HEK293 (cell line): ENCODE data around the gene SLF1.

ENCODE experiments used
- CTCF ChIA-PET: fragments of 350-600 bp; formaldehyde crosslinking; extraction: SDS; loops from one replicate; lab custom pipeline; 2021; ENCODE audit warnings: antibody characterized with exemption; lab: Yijun Ruan, JAX
- POLR2A ChIA-PET: fragments of 300-600 bp; formaldehyde crosslinking; extraction: SDS; loops from one replicate; lab custom pipeline; 2020; ENCODE audit warnings: antibody characterized with exemption, inconsistent platforms; lab: Yijun Ruan, JAX
- H3K27ac ChIP-seq: fragments of 200-500 bp; sonication (Bioruptor generic); 2 replicates; pipeline ENCODE4 v1.5.1; 2014; ENCODE audit warnings: low read depth, low read length, control low read depth, inconsistent platforms; ENCODE audit errors: extremely low read depth
- H3K36me3 ChIP-seq, 2 experiments: fragments of 200-500 bp in 1 of 2; sonication (Bioruptor generic) in 1 of 2; 1 replicate in 1 of 2; 2 replicates in 1 of 2; pipeline ENCODE4 v1.5.1; 2014 to 2017; ENCODE audit warnings: inconsistent platforms in 2 of 2, low read length in 2 of 2; ENCODE audit not compliant: control insufficient read depth in 2 of 2, insufficient read depth in 1 of 2
- H3K4me1 ChIP-seq: fragments of 200-500 bp; sonication (Bioruptor generic); 2 replicates; pipeline ENCODE4 v1.5.1; 2014; ENCODE audit warnings: mild to moderate bottlenecking, low read length, inconsistent platforms; ENCODE audit not compliant: control insufficient read depth, insufficient read depth
- H3K4me3 ChIP-seq: 2 replicates; pipeline ENCODE4 v1.5.1; 2011; ENCODE audit warnings: low read depth, mild to moderate bottlenecking, control low read depth, low read length, moderate library complexity
- H3K9me3 ChIP-seq: fragments of 200-500 bp; sonication (Bioruptor generic); 2 replicates; pipeline ENCODE4 v1.5.1; 2014; ENCODE audit warnings: low read depth, low read length, inconsistent platforms; ENCODE audit not compliant: control insufficient read depth, insufficient read depth
- KLF10 ChIP-seq: fragments of 450-650 bp; IDR thresholded peaks from 2 replicates; pipeline ENCODE4 v1.5.1; 2018; ENCODE audit warnings: missing biosample characterization, mild to moderate bottlenecking, missing genetic modification characterization
- KLF7 ChIP-seq: fragments of 450-650 bp; formaldehyde crosslinking; IDR thresholded peaks from 2 replicates; pipeline ENCODE4 v1.5.1; 2016; ENCODE audit warnings: missing biosample characterization, missing genetic modification characterization, borderline replicate concordance
- ZBTB1 ChIP-seq: fragments of 450-650 bp; formaldehyde crosslinking; IDR thresholded peaks from 2 replicates; pipeline ENCODE4 v1.5.1; 2016; ENCODE audit warnings: missing biosample characterization, missing genetic modification characterization
- ZFP37 ChIP-seq: fragments of 450-650 bp; formaldehyde crosslinking; IDR thresholded peaks from 2 replicates; pipeline ENCODE4 v1.5.1; 2016; ENCODE audit warnings: missing biosample characterization, missing genetic modification characterization
- ZNF133 ChIP-seq: fragments of 450-650 bp; formaldehyde crosslinking; IDR thresholded peaks from 2 replicates; pipeline ENCODE4 v1.5.1; 2016; ENCODE audit warnings: missing biosample characterization, missing genetic modification characterization
- ZNF157 ChIP-seq: fragments of 450-650 bp; formaldehyde crosslinking; IDR thresholded peaks from 2 replicates; pipeline ENCODE4 v1.5.1; 2016; ENCODE audit warnings: missing biosample characterization, missing genetic modification characterization
- ZNF211 ChIP-seq: fragments of 450-650 bp; formaldehyde crosslinking; IDR thresholded peaks from 2 replicates; pipeline ENCODE4 v1.5.1; 2016; ENCODE audit warnings: low read depth, missing biosample characterization, missing genetic modification characterization
- ZNF354C ChIP-seq: fragments of 450-650 bp; formaldehyde crosslinking; IDR thresholded peaks from 2 replicates; pipeline ENCODE4 v1.5.1; 2016; ENCODE audit warnings: missing biosample characterization, missing genetic modification characterization, low read depth, borderline replicate concordance
- ZNF426 ChIP-seq: fragments of 450-650 bp; formaldehyde crosslinking; IDR thresholded peaks from 2 replicates; pipeline ENCODE4 v1.5.1; 2017; ENCODE audit warnings: missing biosample characterization, missing genetic modification characterization, mild to moderate bottlenecking, inconsistent platforms, moderate library complexity
- ZNF433 ChIP-seq: fragments of 450-650 bp; formaldehyde crosslinking; IDR thresholded peaks from 2 replicates; pipeline ENCODE4 v1.5.1; 2016; ENCODE audit warnings: missing biosample characterization, missing genetic modification characterization, low read depth
- ZNF530 ChIP-seq: fragments of 450-650 bp; formaldehyde crosslinking; IDR thresholded peaks from 2 replicates; pipeline ENCODE4 v1.5.1; 2016; ENCODE audit warnings: low read depth, missing biosample characterization, missing genetic modification characterization
- ZNF670 ChIP-seq: fragments of 450-650 bp; formaldehyde crosslinking; IDR thresholded peaks from 2 replicates; pipeline ENCODE4 v1.5.1; 2016; ENCODE audit warnings: missing biosample characterization, missing genetic modification characterization, low read depth
- ZNF76 ChIP-seq: fragments of 450-650 bp; formaldehyde crosslinking; IDR thresholded peaks from 2 replicates; pipeline ENCODE4; 2016; ENCODE audit warnings: low read depth, missing biosample characterization, missing genetic modification characterization, borderline replicate concordance
- ZNF776 ChIP-seq: fragments of 450-650 bp; formaldehyde crosslinking; IDR thresholded peaks from 2 replicates; pipeline ENCODE4 v1.5.0; 2017; ENCODE audit warnings: missing biosample characterization, missing genetic modification characterization, borderline replicate concordance
- ZNF843 ChIP-seq: fragments of 450-650 bp; formaldehyde crosslinking; IDR thresholded peaks from 2 replicates; pipeline ENCODE4 v1.5.1; 2016; ENCODE audit warnings: missing biosample characterization, missing genetic modification characterization
- TF ChIP-seq, protein P1 (sequence below): fragments of 450-650 bp; formaldehyde crosslinking; IDR thresholded peaks from 2 replicates; pipeline ENCODE4 v1.5.1; 2016; ENCODE audit warnings: missing biosample characterization, missing genetic modification characterization
- TF ChIP-seq, protein P2 (sequence below): fragments of 450-650 bp; formaldehyde crosslinking; IDR thresholded peaks from 2 replicates; pipeline ENCODE4 v1.5.1; 2016; ENCODE audit warnings: missing biosample characterization, missing genetic modification characterization
- TF ChIP-seq, protein P3 (sequence below): fragments of 450-650 bp; formaldehyde crosslinking; IDR thresholded peaks from 2 replicates; pipeline ENCODE4 v1.5.1; 2016; ENCODE audit warnings: missing biosample characterization, missing genetic modification characterization
- TF ChIP-seq, protein P4 (sequence below): fragments of 450-650 bp; formaldehyde crosslinking; IDR thresholded peaks from 2 replicates; pipeline ENCODE4 v1.5.1; 2016; ENCODE audit warnings: missing biosample characterization, missing genetic modification characterization
- TF ChIP-seq, protein P5 (sequence below): IDR thresholded peaks from 2 replicates; pipeline ENCODE4 v1.6.1; 2011; ENCODE audit warnings: mild to moderate bottlenecking, low read depth, low read length, borderline replicate concordance
- TF ChIP-seq, protein P6 (sequence below): fragments of 450-650 bp; formaldehyde crosslinking; conservative IDR thresholded peaks from 2 replicates; pipeline ENCODE4 v1.5.1; 2016; ENCODE audit warnings: low read depth, missing biosample characterization, missing genetic modification characterization

The SLF1 gene

DNA sequence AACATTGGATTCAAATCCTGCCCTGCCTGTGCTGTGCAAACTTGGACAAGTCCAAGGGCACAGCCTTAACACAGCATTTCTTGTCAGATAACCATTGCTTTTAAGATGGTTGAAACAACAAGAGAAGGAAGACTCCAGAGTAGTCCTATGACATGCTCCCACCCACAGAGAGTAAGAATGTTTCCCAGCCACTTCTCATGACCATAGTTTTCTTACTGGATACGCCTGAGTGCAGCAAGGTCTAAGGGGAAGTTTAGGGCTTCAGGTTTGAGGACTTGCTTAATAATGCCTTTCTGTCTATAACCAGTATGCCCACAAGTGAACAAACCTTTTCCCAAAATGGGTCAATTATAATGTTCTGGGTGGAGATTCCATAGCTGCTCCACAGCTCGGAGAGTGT, 126.4 kb downstream of the SLF1 start (continued):
- TF ChIP-seq ZNF157 (tag by site-specific recombination) = no peak
- TF ChIP-seq ZNF670 (tag by site-specific recombination) = no peak
- TF ChIP-seq KLF10 (tag by site-specific recombination) = no peak
- TF ChIP-seq ZNF530 (tag by site-specific recombination) = no peak
- no peak for TF ChIP-seq ZNF776
- TF ChIP-seq ZBTB1 (tag by site-specific recombination) = no peak
- TF ChIP-seq ZNF843 (tag by site-specific recombination) = no peak
- TF ChIP-seq ZFP37 (tag by site-specific recombination) = no peak

DNA sequence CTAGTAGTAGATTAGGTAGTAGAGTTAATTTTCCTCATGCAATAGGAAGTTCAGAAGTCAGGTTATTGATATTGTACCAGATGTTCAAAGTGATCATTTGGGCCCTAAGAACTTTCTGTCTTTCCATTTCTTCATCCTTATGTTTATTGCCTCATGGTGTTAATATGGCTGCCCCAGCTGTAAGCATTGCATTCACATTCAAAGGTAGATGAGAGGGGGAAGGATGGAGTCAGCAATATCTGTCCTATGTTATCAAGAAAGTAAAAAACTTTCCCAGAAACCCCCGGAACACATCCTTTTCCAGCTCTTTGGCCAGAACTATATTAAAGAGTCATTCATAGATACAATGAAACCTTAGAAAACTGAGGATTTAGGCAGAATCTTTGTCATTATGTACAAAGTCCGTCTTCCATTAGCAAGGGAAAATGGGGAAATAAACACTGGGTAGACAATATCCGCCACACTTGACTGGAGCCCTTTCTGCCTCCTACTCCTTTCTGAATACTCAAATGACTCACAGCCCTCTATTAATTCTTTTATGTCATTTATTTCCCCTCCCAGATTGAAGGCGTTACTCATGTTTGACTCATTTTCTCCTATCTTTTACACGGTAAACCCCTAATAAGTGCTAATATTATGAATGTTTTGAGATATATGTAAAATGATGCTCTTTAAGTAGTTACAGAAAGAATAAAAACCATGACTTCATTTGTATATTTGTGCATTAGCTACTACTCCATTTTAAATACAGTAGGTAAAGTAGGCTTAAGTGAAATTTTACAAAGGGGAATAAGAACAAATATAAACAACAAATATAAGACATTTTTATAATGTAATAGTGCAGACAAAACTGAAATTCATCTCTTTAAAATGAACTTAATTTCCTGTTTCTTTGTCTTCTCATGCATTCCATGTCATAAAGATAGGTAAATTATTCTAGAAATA, 127.6 kb downstream of the SLF1 start:
- Histone ChIP-seq H3K36me3 (no peaks in the 10 kb centered on the region), H3K4me3 (no peak overlapping the region), H3K27ac (no peak overlapping the region), H3K4me1 (no peaks in the 10 kb centered on the region), H3K9me3 (no peaks in the 10 kb centered on the region)
- ChIA-PET POLR2A (no interaction called here), CTCF (interaction anchor here (2.4 kb wide), 1 partner anchor 9 kb away, joined by 11 read pairs; no protein-coding TSS in a partner anchor)
- TF ChIP-seq, protein P1, sequence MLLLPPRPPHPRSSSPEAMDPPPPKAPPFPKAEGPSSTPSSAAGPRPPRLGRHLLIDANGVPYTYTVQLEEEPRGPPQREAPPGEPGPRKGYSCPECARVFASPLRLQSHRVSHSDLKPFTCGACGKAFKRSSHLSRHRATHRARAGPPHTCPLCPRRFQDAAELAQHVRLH = no peak
- TF ChIP-seq ZNF76 (tag by site-specific recombination) (no peak), ZNF354C (tag by site-specific recombination) (no peak), ZNF133 (no peak), ZNF433 (tag by site-specific recombination) (no peak), ZNF211 (tag by site-specific recombination) (no peak), ZNF426 (tag by site-specific recombination) (no peak), KLF7 (tag by site-specific recombination) (no peak)
- TF ChIP-seq, protein P2, sequence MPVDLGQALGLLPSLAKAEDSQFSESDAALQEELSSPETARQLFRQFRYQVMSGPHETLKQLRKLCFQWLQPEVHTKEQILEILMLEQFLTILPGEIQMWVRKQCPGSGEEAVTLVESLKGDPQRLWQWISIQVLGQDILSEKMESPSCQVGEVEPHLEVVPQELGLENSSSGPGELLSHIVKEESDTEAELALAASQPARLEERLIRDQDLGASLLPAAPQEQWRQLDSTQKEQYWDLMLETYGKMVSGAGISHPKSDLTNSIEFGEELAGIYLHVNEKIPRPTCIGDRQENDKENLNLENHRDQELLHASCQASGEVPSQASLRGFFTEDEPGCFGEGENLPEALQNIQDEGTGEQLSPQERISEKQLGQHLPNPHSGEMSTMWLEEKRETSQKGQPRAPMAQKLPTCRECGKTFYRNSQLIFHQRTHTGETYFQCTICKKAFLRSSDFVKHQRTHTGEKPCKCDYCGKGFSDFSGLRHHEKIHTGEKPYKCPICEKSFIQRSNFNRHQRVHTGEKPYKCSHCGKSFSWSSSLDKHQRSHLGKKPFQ (tag by site-specific recombination) = no peak
- TF ChIP-seq, protein P3, sequence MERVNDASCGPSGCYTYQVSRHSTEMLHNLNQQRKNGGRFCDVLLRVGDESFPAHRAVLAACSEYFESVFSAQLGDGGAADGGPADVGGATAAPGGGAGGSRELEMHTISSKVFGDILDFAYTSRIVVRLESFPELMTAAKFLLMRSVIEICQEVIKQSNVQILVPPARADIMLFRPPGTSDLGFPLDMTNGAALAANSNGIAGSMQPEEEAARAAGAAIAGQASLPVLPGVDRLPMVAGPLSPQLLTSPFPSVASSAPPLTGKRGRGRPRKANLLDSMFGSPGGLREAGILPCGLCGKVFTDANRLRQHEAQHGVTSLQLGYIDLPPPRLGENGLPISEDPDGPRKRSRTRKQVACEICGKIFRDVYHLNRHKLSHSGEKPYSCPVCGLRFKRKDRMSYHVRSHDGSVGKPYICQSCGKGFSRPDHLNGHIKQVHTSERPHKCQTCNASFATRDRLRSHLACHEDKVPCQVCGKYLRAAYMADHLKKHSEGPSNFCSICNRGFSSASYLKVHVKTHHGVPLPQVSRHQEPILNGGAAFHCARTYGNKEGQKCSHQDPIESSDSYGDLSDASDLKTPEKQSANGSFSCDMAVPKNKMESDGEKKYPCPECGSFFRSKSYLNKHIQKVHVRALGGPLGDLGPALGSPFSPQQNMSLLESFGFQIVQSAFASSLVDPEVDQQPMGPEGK (tag by site-specific recombination) = no peak
- TF ChIP-seq, protein P4, sequence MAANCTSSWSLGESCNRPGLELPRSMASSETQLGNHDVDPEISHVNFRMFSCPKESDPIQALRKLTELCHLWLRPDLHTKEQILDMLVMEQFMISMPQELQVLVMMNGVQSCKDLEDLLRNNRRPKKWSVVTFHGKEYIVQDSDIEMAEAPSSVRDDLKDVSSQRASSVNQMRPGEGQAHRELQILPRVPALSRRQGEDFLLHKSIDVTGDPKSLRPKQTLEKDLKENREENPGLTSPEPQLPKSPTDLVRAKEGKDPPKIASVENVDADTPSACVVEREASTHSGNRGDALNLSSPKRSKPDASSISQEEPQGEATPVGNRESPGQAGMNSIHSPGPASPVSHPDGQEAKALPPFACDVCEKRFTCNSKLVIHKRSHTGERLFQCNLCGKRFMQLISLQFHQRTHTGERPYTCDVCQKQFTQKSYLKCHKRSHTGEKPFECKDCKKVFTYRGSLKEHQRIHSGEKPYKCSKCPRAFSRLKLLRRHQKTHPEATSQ (tag by site-specific recombination) = no peak
- TF ChIP-seq, protein P5, sequence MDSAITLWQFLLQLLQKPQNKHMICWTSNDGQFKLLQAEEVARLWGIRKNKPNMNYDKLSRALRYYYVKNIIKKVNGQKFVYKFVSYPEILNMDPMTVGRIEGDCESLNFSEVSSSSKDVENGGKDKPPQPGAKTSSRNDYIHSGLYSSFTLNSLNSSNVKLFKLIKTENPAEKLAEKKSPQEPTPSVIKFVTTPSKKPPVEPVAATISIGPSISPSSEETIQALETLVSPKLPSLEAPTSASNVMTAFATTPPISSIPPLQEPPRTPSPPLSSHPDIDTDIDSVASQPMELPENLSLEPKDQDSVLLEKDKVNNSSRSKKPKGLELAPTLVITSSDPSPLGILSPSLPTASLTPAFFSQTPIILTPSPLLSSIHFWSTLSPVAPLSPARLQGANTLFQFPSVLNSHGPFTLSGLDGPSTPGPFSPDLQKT = no peak
- TF ChIP-seq, protein P6, sequence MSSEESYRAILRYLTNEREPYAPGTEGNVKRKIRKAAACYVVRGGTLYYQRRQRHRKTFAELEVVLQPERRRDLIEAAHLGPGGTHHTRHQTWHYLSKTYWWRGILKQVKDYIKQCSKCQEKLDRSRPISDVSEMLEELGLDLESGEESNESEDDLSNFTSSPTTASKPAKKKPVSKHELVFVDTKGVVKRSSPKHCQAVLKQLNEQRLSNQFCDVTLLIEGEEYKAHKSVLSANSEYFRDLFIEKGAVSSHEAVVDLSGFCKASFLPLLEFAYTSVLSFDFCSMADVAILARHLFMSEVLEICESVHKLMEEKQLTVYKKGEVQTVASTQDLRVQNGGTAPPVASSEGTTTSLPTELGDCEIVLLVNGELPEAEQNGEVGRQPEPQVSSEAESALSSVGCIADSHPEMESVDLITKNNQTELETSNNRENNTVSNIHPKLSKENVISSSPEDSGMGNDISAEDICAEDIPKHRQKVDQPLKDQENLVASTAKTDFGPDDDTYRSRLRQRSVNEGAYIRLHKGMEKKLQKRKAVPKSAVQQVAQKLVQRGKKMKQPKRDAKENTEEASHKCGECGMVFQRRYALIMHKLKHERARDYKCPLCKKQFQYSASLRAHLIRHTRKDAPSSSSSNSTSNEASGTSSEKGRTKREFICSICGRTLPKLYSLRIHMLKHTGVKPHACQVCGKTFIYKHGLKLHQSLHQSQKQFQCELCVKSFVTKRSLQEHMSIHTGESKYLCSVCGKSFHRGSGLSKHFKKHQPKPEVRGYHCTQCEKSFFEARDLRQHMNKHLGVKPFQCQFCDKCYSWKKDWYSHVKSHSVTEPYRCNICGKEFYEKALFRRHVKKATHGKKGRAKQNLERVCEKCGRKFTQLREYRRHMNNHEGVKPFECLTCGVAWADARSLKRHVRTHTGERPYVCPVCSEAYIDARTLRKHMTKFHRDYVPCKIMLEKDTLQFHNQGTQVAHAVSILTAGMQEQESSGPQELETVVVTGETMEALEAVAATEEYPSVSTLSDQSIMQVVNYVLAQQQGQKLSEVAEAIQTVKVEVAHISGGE (tag by site-specific recombination) = no peak
